H9 (cell line): ENCODE results near the gene NLRC3. TPM values are rescaled to one million over a fixed set of nuclear protein-coding genes. Genes with fewer than 3 reads are reported as not detected.

Experiments
- DNase-seq: peaks from one replicate; pipeline ENCODE4 v3.0.0-alpha.2; 2017
- H2AFZ ChIP-seq: one replicate; pipeline ENCODE4 v1.6.1; 2013; ENCODE audit warnings: mild to moderate bottlenecking, low read length, control low read depth, moderate library complexity
- H2AK5ac ChIP-seq: 2 replicates; pipeline ENCODE4 v1.6.1; 2013; ENCODE audit warnings: low read length, control low read depth, mixed read lengths; ENCODE audit not compliant: insufficient read length
- H2BK120ac ChIP-seq: one replicate; pipeline ENCODE4 v1.6.1; 2013; ENCODE audit warnings: low read depth, mild to moderate bottlenecking, low read length, control low read depth, inconsistent platforms; ENCODE audit not compliant: poor library complexity, severe bottlenecking
- H2BK12ac ChIP-seq: 2 replicates; pipeline ENCODE4 v1.6.1; 2013; ENCODE audit warnings: low read length, control low read depth, mixed read lengths, low read depth; ENCODE audit not compliant: insufficient read length
- H2BK15ac ChIP-seq: 2 replicates; pipeline ENCODE4 v1.6.1; 2013; ENCODE audit warnings: low read depth, low read length, control low read depth
- H2BK20ac ChIP-seq: one replicate; pipeline ENCODE4 v1.6.1; 2013; ENCODE audit warnings: low read depth, mild to moderate bottlenecking, low read length, control low read depth, inconsistent platforms; ENCODE audit not compliant: poor library complexity, severe bottlenecking
- H2BK5ac ChIP-seq: 2 replicates; pipeline ENCODE4 v1.6.1; 2013; ENCODE audit warnings: low read length, control low read depth, mixed read lengths; ENCODE audit not compliant: insufficient read length
- H3K14ac ChIP-seq: 2 replicates; pipeline ENCODE4 v1.6.1; 2013; ENCODE audit warnings: low read length, control low read depth; ENCODE audit not compliant: insufficient read depth
- H3K18ac ChIP-seq: 2 replicates; pipeline ENCODE4 v1.6.1; 2013; ENCODE audit warnings: low read depth, mild to moderate bottlenecking, mixed read lengths, low read length, control low read depth; ENCODE audit not compliant: insufficient read length
- H3K23ac ChIP-seq: 2 replicates; pipeline ENCODE4 v1.6.1; 2013; ENCODE audit warnings: low read length, control low read depth, mixed read lengths, low read depth; ENCODE audit not compliant: insufficient read length
- H3K23me2 ChIP-seq: 2 replicates; pipeline ENCODE4 v1.6.1; 2013; ENCODE audit warnings: low read depth, mild to moderate bottlenecking, mixed read lengths, low read length, control low read depth; ENCODE audit not compliant: insufficient read length, poor library complexity, severe bottlenecking
- H3K27ac ChIP-seq: 2 replicates; pipeline ENCODE4 v1.5.1; 2013; ENCODE audit warnings: low read length, control low read depth, mixed read lengths, low read depth; ENCODE audit not compliant: insufficient read length
- H3K27me3 ChIP-seq: 2 replicates; pipeline ENCODE4 v1.6.1; 2013; ENCODE audit warnings: low read length, control low read depth, inconsistent platforms; ENCODE audit not compliant: insufficient read depth
- H3K4ac ChIP-seq: 2 replicates; pipeline ENCODE4 v1.6.1; 2013; ENCODE audit warnings: low read depth, mild to moderate bottlenecking, control low read depth, inconsistent platforms, low read length, moderate library complexity
- H3K4me1 ChIP-seq: 2 replicates; pipeline ENCODE4 v1.6.1; 2013; ENCODE audit warnings: low read length, control low read depth, inconsistent platforms; ENCODE audit not compliant: insufficient read depth
- H3K4me2 ChIP-seq: 2 replicates; pipeline ENCODE4 v1.6.1; 2013; ENCODE audit warnings: low read length, control low read depth, mixed read lengths; ENCODE audit not compliant: insufficient read length, insufficient read depth
- H3K56ac ChIP-seq: 2 replicates; pipeline ENCODE4 v1.6.1; 2013; ENCODE audit warnings: low read depth, mild to moderate bottlenecking, mixed read lengths, low read length, control low read depth; ENCODE audit not compliant: insufficient read length
- H3K79me1 ChIP-seq: 2 replicates; pipeline ENCODE4 v1.6.1; 2013; ENCODE audit warnings: low read depth, mild to moderate bottlenecking, moderate library complexity, low read length, control low read depth, inconsistent platforms; ENCODE audit not compliant: insufficient read depth, poor library complexity, severe bottlenecking
- H3K79me2 ChIP-seq: 2 replicates; pipeline ENCODE4 v1.6.1; 2013; ENCODE audit warnings: low read length, control low read depth, inconsistent platforms; ENCODE audit not compliant: insufficient read depth
- H3K9ac ChIP-seq: 2 replicates; pipeline ENCODE4 v1.6.1; 2013; ENCODE audit warnings: low read length, control low read depth, mixed read lengths; ENCODE audit not compliant: insufficient read length; ENCODE audit errors: extremely low read depth
- H3K9me3 ChIP-seq: one replicate; pipeline ENCODE4 v1.6.1; 2013; ENCODE audit warnings: low read depth, low read length, inconsistent platforms; ENCODE audit not compliant: control insufficient read depth
- H3T11ph ChIP-seq: one replicate; pipeline ENCODE4 v1.6.1; 2013; ENCODE audit warnings: mild to moderate bottlenecking, low read length, control low read depth, inconsistent platforms
- H4K20me1 ChIP-seq: one replicate; pipeline ENCODE4 v1.6.1; 2013; ENCODE audit not compliant: control insufficient read depth, insufficient read length, insufficient read depth
- H4K5ac ChIP-seq: 2 replicates; pipeline ENCODE4 v1.6.1; 2013; ENCODE audit warnings: low read depth, mild to moderate bottlenecking, mixed read lengths, low read length, control low read depth; ENCODE audit not compliant: insufficient read length
- H4K8ac ChIP-seq: replicated peaks from 2 replicates; pipeline ENCODE4 v1.6.1; 2013; ENCODE audit warnings: low read length, control low read depth, mixed read lengths, low read depth; ENCODE audit not compliant: insufficient read length
- H4K91ac ChIP-seq: 2 replicates; pipeline ENCODE4 v1.6.1; 2013; ENCODE audit warnings: low read depth, mild to moderate bottlenecking, moderate library complexity, mixed read lengths, low read length, control low read depth; ENCODE audit not compliant: insufficient read length
- H3K27ac Mint-ChIP-seq, 3 experiments: 2 replicates in 2 of 3; 3 replicates in 1 of 3; pipeline ENCODE4 v1.8.0; 2020 to 2021; ENCODE audit warnings: mixed read lengths in 3 of 3, mild to moderate bottlenecking in 1 of 3, moderate library complexity in 1 of 3
- H3K27me3 Mint-ChIP-seq: 2 replicates; pipeline ENCODE4 v1.8.0; 2021; ENCODE audit warnings: low read depth, mild to moderate bottlenecking, moderate library complexity, mixed read lengths
- H3K36me3 Mint-ChIP-seq, 3 experiments: 2 replicates in 2 of 3; 3 replicates in 1 of 3; pipeline ENCODE4 v1.8.0; 2020 to 2021; ENCODE audit warnings: low read depth in 3 of 3, mixed read lengths in 3 of 3; ENCODE audit not compliant: insufficient read depth in 1 of 3
- H3K4me1 Mint-ChIP-seq, 2 experiments: 2 replicates each; pipeline ENCODE4 v1.8.0; 2020; ENCODE audit warnings: mixed read lengths in 2 of 2
- H3K4me3 Mint-ChIP-seq, 2 experiments: 2 replicates in 1 of 2; 3 replicates in 1 of 2; pipeline ENCODE4 v1.8.0; 2020 to 2021; ENCODE audit warnings: mild to moderate bottlenecking in 2 of 2, mixed read lengths in 2 of 2, moderate library complexity in 1 of 2
- H3K9me3 Mint-ChIP-seq, 2 experiments: 2 replicates in 1 of 2; 3 replicates in 1 of 2; pipeline ENCODE4 v1.8.0; 2020; ENCODE audit warnings: mild to moderate bottlenecking in 2 of 2, mixed read lengths in 2 of 2, moderate library complexity in 1 of 2
- WGBS: extraction: QIAGEN DNeasy Blood & Tissue Kit; methylation state at CpG from one replicate; pipeline ENCODE4 v1.1.7; 2013; ENCODE audit warnings: missing lambda C conversion rate, low lambda C conversion rate, mixed read lengths; ENCODE audit not compliant: insufficient read length; ENCODE audit errors: extremely low coverage; 5-methylcytosine and 5-hydroxymethylcytosine counted together
- total RNA-seq: library from RNA; stranded (reverse); gene quantifications from 2 replicates; pipeline ENCODE4 v1.2.1, GENCODE V29; 2021
- TF ChIP-seq, protein P1 (sequence below): fragments of 200-600 bp; sonication (generic); conservative IDR thresholded peaks from 3 replicates; pipeline ENCODE4 v1.8.0; 2021; ENCODE audit warnings: antibody characterized with exemption, mild to moderate bottlenecking

NLRC3 gene
- total RNA-seq, 1 experiment from 2014 or later: 0.44 TPM

DNA sequence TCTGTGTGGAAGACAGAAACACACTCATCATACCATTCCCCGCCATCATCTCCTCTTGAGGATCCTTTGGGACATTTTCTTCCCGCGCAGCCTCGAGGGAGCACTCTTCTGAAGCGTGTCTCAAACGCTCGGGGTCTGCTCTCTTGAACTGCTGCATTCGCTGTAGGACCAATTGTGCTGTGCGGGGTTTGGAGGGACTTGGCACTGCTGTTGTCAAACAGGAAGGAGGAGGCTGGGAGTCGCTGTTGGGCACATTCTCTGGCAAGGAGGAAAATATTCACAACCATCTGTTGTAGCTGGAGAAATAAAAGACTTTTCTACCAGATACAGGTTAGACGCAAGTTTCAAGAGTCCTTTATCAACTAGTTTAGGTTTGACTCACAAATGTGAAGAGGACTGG, 29.2 kb upstream of the NLRC3 start:
- no peak overlapping the region for H4K8ac ChIP-seq
- no peak overlapping the region for H2BK12ac ChIP-seq
- H3K27ac ChIP-seq: no peak overlapping the region
- no peaks in the 10 kb centered on the region for H3K27me3 ChIP-seq
- no peak overlapping the region for H3K4ac ChIP-seq
- H2BK5ac ChIP-seq: no peak overlapping the region
- H3K4me1 ChIP-seq: no peaks in the 10 kb centered on the region
- H3T11ph ChIP-seq: no peak overlapping the region
- H2AFZ ChIP-seq: no peak overlapping the region
- H2BK20ac ChIP-seq: no peak overlapping the region
- H2AK5ac ChIP-seq: no peak overlapping the region
- H4K20me1 ChIP-seq: no peaks in the 10 kb centered on the region
- H3K4me3 Mint-ChIP-seq: no peak overlapping the region
- no peak overlapping the region for H3K18ac ChIP-seq
- H3K9me3 ChIP-seq: no peaks in the 10 kb centered on the region
- peaks cover 0 to under 1% of the 10 kb centered on the region in 2 experiments; a peak in 2 of 5 replicates for H3K9me3 Mint-ChIP-seq
- no peak overlapping the region for H3K23ac ChIP-seq
- no peak overlapping the region for H4K91ac ChIP-seq
- H3K56ac ChIP-seq: no peak overlapping the region
- no peak overlapping the region for H3K9ac ChIP-seq
- no CpG with 5 or more reads among the region's 11 CpGs for WGBS
- no peak overlapping the region for H3K4me2 ChIP-seq
- H3K79me1 ChIP-seq: no peaks in the 10 kb centered on the region
- no peaks in the 10 kb centered on the region for H3K27me3 Mint-ChIP-seq
- no peak overlapping the region for H4K5ac ChIP-seq
- H2BK15ac ChIP-seq: no peak overlapping the region
- no peaks in the 10 kb centered on the region; the same call in 1 of the 2 replicates for H3K79me2 ChIP-seq
- peaks cover 10 to 12% of the 10 kb centered on the region in 2 experiments for H3K4me1 Mint-ChIP-seq
- H3K14ac ChIP-seq: no peak overlapping the region
- H2BK120ac ChIP-seq: no peak overlapping the region
- peaks cover 24 to 46% (median 40%) of the 10 kb centered on the region in 3 experiments for H3K36me3 Mint-ChIP-seq
- peaks cover 4% of the 10 kb centered on the region for H3K23me2 ChIP-seq
- peak overlapping the region in 1 of 3 experiments; percentile 41; a peak in 1 of 7 replicates for H3K27ac Mint-ChIP-seq
- DNase-seq: no peak
- TF ChIP-seq, protein P1, sequence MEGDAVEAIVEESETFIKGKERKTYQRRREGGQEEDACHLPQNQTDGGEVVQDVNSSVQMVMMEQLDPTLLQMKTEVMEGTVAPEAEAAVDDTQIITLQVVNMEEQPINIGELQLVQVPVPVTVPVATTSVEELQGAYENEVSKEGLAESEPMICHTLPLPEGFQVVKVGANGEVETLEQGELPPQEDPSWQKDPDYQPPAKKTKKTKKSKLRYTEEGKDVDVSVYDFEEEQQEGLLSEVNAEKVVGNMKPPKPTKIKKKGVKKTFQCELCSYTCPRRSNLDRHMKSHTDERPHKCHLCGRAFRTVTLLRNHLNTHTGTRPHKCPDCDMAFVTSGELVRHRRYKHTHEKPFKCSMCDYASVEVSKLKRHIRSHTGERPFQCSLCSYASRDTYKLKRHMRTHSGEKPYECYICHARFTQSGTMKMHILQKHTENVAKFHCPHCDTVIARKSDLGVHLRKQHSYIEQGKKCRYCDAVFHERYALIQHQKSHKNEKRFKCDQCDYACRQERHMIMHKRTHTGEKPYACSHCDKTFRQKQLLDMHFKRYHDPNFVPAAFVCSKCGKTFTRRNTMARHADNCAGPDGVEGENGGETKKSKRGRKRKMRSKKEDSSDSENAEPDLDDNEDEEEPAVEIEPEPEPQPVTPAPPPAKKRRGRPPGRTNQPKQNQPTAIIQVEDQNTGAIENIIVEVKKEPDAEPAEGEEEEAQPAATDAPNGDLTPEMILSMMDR: no peak
